PC-9 (cell line): ENCODE data around the gene LYRM7.

Experiments
- CTCF ChIP-seq: fragments of 200-600 bp; sonication (generic); conservative IDR thresholded peaks from 2 replicates; pipeline ENCODE4 v1.6.1; 2017; ENCODE audit warnings: mixed run types, antibody characterized with exemption, mild to moderate bottlenecking, moderate library complexity
- EZH2 ChIP-seq: fragments of 200-600 bp; sonication (generic); IDR thresholded peaks from 2 replicates; pipeline ENCODE4 v1.8.0; 2017; ENCODE audit warnings: antibody characterized with exemption, low read depth

GRCh38 chr5:131221008-131221703 lies 50.4 kb downstream of the LYRM7 start:
- TF ChIP-seq CTCF (no peak), EZH2 (no peak)
